ENCODE measurements around the gene CCR2.
"Not testable (repeated sequence)": the region's sequence is repeated elsewhere in the genome, so short reads cannot be mapped to it uniquely, and the experiment has no call there.

The CCR2 gene

GRCh38 chr3:46353647-46354410 is at the start of gene CCR2:
Gene CCR2 (plus strand): TSS chr3:46354111. CDS start chr3:46357528, 3,417 bp downstream.
- DNase-seq = no peak

GRCh38 chr3:46304739-46305138 is 49.2 kb upstream of the CCR2 start:
- DNase-seq = no peak

GRCh38 chr3:46312991-46313390 is 40.9 kb upstream of the CCR2 start:
- no peak for DNase-seq

- no peak for DNase-seq
Measured at GRCh38 chr3:46314517-46314916, 39.4 kb upstream of the CCR2 start.

- no peak for DNase-seq
Measured at GRCh38 chr3:46316206-46316605, 37.7 kb upstream of the CCR2 start.

- DNase-seq = no peak
Measured at GRCh38 chr3:46318207-46318927, 35.5 kb upstream of the CCR2 start.

- DNase-seq = no peak
Measured at GRCh38 chr3:46321461-46322104, 32.3 kb upstream of the CCR2 start.

GRCh38 chr3:46324036-46324435 is 29.9 kb upstream of the CCR2 start:
- DNase-seq = no peak

- no peak for DNase-seq
Measured at GRCh38 chr3:46325645-46326300, 28.1 kb upstream of the CCR2 start.

- not testable (repeated sequence) for DNase-seq
Measured at GRCh38 chr3:46330676-46331075, 23.2 kb upstream of the CCR2 start.

- DNase-seq = no peak
Measured at GRCh38 chr3:46334741-46335478, 19.0 kb upstream of the CCR2 start.

GRCh38 chr3:46335541-46335940 is 18.4 kb upstream of the CCR2 start:
- DNase-seq = no peak

- no peak for DNase-seq
Measured at GRCh38 chr3:46337911-46338310, 16.0 kb upstream of the CCR2 start.

GRCh38 chr3:46338840-46339239 is 15.1 kb upstream of the CCR2 start:
- no peak for DNase-seq

- no peak for DNase-seq
Measured at GRCh38 chr3:46344476-46344875, 9.4 kb upstream of the CCR2 start.

GRCh38 chr3:46348823-46349482 is 5.0 kb upstream of the CCR2 start:
- DNase-seq = no peak

GRCh38 chr3:46349484-46350261 is 4.2 kb upstream of the CCR2 start:
- no peak for DNase-seq

- DNase-seq = no peak
Measured at GRCh38 chr3:46350262-46350565, 3.7 kb upstream of the CCR2 start.

GRCh38 chr3:46351646-46352045 is 2.3 kb upstream of the CCR2 start:
- no peak for DNase-seq

- no peak for DNase-seq
Measured at GRCh38 chr3:46353090-46353489, 821 bp upstream of the CCR2 start.

- DNase-seq = no peak
Measured at GRCh38 chr3:46354478-46354877, 567 bp downstream of the CCR2 start.

Measured in NCI-H1930 (cell line).